GM10248 (cell line): Measurements from ENCODE around the gene SLC6A9.
A peak's percentile ranks its signal among the peaks of the same experiment; 100 is the strongest.

Experiments
- CTCF ChIA-PET: fragments of 300-600 bp; sonication (Branson Sonifier 250); formaldehyde crosslinking; extraction: SDS; loops from one replicate; lab custom pipeline; 2021; ENCODE audit warnings: antibody characterized with exemption; lab: Yijun Ruan, JAX
- POLR2A ChIA-PET: fragments of 350-650 bp; sonication (Branson Sonifier 250); formaldehyde crosslinking; extraction: SDS; loops from one replicate; lab custom pipeline; 2020; ENCODE audit warnings: antibody characterized with exemption; lab: Yijun Ruan, JAX
- DNase-seq: peaks from one replicate; pipeline ENCODE4 v3.0.0; 2012; ENCODE audit errors: extremely low spot score
- CTCF ChIP-seq: IDR thresholded peaks from 2 replicates; pipeline ENCODE4 v1.5.1; 2012; ENCODE audit warnings: mild to moderate bottlenecking, low read depth; ENCODE audit errors: extremely low read depth, missing control alignments, control extremely low read depth

SLC6A9 gene

GRCh38 chr1:44033041-44033575, 1.8 kb upstream of the SLC6A9 start:
- POLR2A ChIA-PET = no interaction called here
- no peak for DNase-seq
- CTCF ChIA-PET = interaction anchor here (1.1 to 8.4 kb wide), 7 partner anchors 9 to 269 kb away, joined by 3 to 169 read pairs (median 6); no protein-coding TSS in a partner anchor
- no peak for TF ChIP-seq CTCF

DNA sequence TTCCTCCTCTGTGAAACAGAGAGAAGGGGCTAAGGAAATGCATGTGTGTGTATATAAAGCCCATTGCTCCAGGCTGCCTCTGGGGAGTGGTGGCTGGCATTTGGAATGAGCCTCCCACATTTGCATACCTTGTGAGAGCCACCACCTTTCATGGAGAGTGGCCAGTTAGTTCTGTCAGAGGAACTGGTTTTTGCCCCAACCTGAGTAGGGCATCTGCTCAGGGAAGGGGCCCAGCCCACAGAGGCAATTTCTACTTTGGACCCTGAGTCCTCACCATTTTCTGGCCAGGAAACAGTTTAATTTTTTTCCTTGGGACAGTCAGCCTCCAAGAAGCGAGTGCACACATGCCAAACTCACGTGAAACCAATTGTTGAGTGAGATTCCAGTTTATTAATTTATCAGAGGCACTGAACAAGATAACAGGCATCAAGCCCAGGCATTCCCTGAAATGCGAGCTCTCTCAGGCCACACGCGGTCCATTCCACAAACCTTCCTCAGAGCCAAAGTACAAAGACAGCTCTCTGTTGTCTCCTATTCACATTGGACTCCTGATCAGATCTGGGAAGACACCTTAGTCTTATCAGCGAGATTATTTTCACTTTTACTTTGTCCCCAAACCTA, 1.0 kb upstream of the SLC6A9 start:
- no peak for DNase-seq
- TF ChIP-seq CTCF = no peak
- POLR2A ChIA-PET = no interaction called here
- CTCF ChIA-PET = interaction anchor here (1.3 to 8.4 kb wide), 5 partner anchors 10 to 29 kb away, joined by 4 to 169 read pairs (median 7); no protein-coding TSS in a partner anchor

DNA sequence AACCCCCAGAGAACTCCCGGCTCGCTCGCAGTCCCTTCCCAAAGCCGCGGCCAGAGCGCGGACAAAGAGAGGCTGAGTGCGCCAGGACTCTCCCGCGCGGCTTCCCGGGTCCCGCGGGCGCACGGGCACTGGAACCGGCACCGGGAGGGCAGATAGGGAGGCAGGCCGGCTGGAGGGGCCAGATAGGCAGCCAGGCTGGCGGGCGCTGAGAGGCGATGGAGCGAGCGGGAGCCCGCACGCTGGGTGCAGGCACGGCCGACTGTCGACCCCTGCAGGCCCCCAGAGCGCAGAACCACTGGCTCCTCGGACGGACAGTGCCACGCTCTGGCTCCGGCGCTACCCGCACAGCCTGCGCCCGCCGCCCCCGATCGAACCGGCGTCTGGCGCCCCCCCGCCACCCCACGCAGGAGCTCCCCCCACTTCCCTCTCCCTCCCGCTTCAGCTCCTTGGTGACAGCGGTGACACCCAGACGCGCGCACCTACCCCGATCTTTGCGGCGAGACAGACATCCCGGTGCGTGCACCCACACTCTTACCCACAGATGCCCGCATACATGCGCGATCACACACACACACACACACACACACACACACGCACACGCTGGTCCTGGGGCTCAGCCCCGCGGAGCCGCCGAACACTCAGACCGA, 534 bp downstream of the SLC6A9 start:
- ChIA-PET CTCF (interaction anchor here (1.0 to 8.4 kb wide), 7 partner anchors 8 to 96 kb away, joined by 3 to 169 read pairs (median 4); no protein-coding TSS in a partner anchor), POLR2A (interaction anchor here (0.6 kb wide), 1 partner anchor 620 kb away, joined by 5 read pairs; no protein-coding TSS in a partner anchor)
- DNase-seq = peak; percentile 46
- peak; percentile 30 for TF ChIP-seq CTCF

GRCh38 chr1:44029911-44030604, 1.2 kb downstream of the SLC6A9 start:
- CTCF ChIA-PET = interaction anchor here (1.4 to 8.4 kb wide), 4 partner anchors 11 to 95 kb away, joined by 3 to 169 read pairs (median 48); no protein-coding TSS in a partner anchor

GRCh38 chr1:44029260-44029910, 1.9 kb downstream of the SLC6A9 start:
- POLR2A ChIA-PET = no interaction called here
- CTCF ChIA-PET = interaction anchor here (1.3 to 1.8 kb wide), 3 partner anchors 9 to 17 kb away, joined by 3 to 6 read pairs (median 3); no protein-coding TSS in a partner anchor
- peak; percentile 69 for DNase-seq
- no peak for TF ChIP-seq CTCF

More at GRCh38 chr1:44029911-44030604, 1.2 kb downstream of the SLC6A9 start:
- POLR2A ChIA-PET = interaction anchor here (0.6 kb wide), 1 partner anchor 621 kb away, joined by 5 read pairs; no protein-coding TSS in a partner anchor
- TF ChIP-seq CTCF = no peak
- DNase-seq = peak; percentile 92
